GM21390 (cell line): ENCODE measurements around the gene LMX1B.

Source experiments
- ATAC-seq: cut with Tn5 transposase; IDR thresholded peaks from one replicate; pipeline ENCODE4 v1.9.1; 2021; ENCODE audit not compliant: unreplicated experiment

Gene LMX1B

DNA sequence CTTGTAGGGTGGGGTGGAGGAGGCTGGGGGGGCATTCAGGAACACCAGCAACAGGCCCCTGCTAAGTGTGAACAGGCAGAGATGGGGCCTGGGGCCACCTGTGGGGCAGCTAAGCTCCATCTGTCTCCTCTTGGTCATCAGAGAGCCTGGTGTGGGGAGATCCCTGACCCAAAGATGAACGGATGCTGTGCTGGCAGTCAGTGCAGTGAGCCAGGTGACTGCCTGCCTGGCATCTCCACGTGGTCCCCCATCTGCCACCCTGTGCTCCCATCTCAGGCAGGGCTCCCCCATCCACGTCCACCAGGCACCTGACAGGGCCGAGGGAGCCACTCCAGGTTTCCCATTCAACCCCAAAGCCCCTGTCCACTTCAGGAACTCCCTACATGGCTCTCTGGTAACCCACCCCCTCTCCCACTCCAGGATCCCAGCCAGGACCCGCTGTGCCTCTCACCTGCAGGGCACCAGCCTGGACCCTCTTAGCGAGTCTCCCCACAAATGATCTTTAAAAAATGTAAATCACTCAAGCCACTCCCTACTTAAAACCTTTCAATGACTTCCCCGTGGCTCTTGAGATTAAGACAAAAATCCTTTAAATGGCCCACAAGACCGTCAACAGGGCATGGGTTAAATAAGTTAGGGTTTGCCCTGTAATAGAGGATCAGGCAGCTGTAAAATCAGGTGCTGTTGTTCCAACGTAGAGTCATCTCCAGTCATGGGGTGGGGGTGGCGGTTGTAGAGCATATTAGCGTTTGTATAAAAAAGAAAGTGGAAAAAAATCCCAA is 60.8 kb downstream of the LMX1B start:
- no peak for ATAC-seq

DNA sequence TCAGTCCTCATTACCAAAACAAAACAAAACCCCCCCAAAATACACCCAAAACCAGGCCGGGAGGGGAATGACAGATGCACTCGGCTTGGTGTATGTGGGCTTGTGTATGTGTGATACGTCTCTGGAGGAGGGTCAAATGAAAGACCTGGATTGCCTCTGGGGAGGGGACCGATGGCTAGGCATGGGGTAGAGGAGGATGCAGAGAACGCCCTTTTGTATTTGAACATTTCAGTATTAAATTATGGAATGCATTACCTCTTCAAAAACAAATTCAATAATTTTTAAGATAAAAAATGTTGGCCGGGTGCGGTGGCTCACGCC is 61.4 kb downstream of the LMX1B start:
- ATAC-seq, result no peak

DNA sequence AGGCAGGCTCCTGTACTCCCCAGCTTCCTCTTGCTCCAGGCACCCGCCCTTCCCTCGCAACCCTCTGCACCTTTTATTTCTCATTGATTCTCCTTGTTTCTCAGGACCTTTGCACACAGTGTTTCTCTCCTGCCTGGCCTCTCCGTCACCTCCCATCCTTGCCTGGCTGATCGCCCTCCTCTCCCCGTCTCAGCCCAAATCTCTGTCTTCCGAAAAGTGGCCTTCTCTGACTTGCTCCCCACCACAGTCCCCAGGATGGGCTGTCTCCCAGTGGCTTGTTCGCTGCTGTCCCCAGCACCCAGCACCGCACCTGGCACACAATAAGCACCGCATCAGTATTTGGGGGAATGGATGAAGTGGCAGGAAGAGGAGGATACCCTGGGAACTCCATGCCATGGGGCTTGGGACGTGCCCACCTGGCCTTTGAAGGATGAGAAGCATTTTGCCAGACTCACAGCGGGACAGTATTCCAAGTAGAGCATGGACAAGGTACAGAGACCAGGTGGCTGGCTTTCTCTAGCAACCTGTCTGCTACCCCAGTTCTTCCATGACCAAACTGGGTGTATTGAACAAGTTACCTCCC is 62.5 kb downstream of the LMX1B start:
- no peak for ATAC-seq

DNA sequence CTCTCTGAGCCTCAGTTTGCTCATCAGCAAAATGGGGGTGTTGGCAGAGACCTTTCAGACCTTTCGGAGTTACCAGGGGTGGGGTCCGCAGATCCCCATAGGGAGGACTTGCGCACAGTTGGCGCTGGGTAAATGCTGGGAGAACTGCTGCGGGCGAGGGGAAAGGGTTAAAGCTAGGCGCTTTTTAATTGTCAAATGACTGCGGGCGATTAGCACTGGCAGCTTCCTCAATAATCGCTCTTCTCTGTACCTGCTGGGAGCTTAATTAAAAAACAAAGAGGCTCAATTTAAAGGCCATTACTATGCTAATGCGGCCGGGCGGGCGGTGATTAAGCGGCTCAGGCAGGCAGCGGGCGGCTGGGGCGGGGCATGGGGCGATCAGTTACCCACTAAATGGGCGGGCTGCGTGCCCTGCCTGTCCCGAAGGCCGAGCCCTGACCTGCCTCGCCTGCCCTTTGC is 63.0 kb downstream of the LMX1B start:
- no peak for ATAC-seq

DNA sequence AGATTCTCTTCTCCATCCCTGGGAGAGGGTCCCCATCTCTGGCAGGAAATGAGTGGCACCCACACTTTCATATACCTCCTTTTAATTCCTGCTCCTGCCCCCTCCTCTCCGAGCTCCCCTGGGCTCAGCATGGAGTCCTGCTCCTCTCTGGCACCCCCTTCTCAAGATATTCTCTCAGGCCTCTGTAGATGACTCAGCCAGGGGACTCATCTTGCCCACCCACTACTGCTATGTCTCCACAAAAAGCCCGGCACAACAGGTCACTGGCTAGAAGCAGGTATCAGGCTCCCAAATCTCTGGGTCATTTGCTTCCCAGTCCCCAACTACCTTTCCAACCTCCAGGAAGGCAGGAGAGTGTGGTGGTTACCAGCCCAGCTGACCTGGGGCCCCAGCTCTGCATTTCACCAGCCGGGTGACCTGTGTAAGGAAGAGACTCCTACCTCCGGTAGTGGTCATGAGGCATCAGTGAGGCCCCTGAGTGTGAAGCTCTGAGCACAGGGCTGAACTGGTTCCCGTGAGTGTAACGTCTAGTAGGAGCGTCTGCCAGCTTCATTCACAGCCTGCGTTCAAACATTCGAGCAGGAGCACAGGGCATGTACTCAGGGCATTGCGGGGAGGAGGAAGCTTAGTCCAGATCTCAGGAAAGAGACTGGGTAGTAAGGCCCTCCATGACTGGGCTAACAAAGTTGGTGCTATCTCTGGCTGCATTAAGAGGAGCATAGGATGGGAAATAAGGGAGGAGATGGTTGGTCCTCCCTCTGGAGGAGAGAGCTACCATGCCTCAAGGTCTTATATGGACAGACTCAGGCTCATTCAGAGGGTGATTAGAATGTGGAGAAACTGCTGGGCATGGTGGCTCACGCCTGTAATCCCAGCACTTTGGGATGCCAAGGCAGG is 63.7 kb downstream of the LMX1B start:
- no peak for ATAC-seq

DNA sequence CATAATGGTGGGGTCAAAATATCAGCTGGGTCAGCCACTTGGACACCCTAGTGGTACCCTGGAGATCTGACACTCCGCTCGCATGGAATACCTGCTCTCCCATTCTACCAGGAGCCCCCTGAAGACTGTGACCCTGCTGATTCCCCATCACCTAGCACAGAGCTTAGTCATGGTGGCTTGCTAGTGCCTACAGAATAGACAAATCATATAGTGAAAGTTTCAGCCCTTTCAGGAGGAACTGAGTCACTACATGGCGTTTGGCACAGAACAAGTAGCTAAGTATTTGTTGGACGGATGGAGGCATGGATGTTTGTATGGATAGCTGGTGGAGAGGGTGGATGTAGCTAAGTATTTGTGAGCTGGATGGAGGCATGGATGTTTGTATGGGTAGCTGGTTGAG is 65.3 kb downstream of the LMX1B start:
- ATAC-seq, result no peak

DNA sequence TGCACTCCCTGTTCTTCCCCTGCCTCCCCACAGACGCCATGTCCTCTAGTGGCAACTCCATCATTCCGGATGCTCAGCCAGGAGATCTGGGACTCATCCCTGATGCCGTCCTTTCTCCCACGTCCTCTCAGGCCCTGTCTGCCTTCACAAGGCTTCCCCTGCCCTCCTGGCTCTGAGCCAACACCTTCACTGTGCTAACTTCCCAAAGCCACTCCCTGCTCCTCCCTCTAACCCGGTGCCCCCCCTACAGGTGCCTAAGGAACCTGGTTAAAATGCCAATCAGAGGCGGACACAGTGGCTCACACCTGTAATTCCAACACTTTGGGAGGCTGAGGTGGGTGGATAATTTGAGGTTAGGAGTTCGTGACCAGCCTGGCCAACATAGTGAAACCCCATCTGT is 67.6 kb downstream of the LMX1B start:
- no peak for ATAC-seq

DNA sequence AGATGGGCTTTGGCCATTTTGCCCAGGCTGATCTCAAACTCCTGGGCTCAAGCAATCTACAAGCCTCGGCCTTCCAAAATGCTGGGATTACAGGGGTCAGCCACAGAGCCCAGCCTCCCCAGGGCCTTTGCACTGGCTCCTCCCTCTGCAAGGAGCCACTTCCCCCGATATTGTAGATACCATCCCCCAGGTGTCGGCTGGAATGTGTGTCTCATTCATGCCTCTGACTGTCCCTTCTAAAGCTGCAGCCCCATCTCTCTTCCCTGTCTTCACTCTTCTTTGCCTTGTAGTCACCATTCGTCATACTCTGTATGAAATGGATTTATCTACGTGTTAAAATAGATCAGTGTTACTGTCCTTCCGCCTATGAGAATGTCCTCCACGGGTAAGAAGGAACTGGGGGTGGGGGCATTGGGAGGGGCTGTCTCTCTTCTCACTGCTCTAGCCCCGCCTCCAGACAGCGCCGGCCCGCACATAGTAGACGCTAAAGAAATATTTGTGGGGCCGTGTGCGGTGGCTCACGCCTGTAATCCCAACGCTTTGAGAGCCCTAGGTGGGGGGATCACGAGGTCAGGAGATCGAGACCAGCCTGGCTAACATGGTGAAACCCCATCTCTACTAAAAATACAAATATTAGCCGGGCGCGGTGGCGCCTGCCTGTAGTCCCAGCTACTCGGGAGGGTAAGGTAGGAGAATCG is 68.5 kb downstream of the LMX1B start:
- ATAC-seq, result no peak

DNA sequence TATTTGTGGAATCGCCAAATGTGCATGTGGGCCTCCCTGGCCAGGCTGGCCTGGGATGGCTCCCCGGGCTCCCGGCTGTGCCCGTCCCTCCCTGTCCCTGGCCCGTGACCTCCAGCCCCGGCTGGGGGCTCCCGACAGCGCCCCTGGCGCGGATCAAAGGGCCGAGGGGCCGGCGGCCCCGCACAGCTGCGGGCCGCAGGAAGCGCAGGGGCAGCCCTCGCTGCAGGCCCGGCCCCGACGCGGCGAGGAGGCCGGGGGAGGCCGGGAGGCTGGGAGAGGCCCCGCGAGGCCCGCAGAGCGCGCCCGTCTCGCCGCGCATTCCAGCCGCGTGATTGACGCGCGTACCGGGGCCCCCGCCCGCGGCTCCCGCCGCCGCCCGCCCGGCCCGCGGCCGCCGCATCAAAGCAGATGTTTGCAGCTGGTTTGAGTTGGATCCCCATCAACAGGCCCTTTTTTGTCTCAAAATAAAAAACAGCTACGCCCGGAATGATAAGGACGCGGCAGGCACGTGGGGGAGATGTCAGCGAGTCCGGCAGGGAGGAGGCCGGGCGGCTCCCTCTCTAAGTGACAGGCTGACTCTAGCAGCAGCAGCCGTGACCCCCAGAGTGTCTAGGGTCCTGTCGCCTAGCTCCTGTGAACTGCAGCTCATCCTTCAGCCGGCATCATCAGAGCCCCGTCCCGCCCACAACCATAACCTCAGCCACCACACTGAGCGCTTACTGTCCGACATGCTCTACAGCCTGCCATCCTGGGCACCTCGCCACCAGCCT is 69.4 kb downstream of the LMX1B start:
- ATAC-seq, result no peak

DNA sequence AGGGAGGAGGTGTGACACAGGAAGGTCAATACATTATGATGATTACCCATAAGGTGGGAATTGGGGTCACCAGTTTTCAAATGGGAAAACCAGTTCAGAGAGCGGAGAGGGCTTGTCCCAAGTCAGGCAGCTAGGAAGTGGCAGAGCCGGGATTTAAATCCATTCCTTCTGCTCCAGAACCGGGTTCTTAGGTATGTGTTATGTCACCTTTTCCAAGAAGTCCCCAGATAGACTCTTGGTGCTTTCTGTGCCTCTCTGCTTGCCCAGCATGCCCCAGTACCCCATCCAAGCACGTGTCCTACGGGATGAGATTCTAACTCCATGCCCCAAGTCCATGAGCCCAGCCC is 69.9 kb downstream of the LMX1B start:
- no peak for ATAC-seq

DNA sequence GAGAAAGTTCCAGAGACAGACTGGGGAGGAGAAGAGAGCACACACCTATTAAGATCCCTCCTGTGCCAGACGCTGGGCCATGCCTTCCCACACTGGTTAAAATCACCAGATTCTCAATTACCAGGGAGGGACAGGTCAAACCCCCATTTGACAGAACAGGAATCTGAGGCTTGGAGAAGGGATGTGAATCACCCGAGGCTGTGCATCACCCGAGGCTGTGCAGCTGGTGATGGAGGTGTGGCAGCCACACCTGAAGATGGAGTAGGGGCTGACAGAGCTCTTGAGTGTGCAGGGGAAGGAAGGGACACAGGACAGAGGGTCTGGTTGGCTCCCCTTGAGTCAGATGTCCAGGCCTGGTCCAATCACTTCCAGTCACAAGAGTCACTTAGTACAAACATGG is 70.6 kb downstream of the LMX1B start:
- ATAC-seq, result no peak

DNA sequence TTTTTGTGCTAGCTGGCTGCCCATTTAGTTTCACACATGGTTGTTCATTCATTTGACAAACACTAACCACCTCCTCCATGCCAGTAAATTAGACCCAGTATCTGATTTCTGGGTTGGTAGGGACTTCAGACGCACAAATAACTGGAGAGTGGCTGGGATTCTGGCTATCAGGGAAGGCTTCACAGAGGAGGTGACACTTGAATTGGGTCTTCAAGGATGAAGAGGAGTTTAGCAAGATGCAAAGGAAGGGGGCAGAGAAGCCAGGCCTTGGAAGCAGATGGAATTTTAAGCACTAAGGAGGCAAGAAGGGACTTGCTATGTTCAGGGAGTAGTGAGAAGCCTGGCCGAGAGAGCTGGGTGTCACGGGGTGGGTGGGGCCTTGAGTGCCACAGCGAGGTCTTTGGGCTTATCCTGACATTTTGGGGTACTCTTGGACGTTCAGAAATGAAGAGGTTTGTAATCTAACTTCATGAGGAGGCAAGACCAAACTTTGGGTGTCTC is 71.3 kb downstream of the LMX1B start:
- no peak for ATAC-seq

DNA sequence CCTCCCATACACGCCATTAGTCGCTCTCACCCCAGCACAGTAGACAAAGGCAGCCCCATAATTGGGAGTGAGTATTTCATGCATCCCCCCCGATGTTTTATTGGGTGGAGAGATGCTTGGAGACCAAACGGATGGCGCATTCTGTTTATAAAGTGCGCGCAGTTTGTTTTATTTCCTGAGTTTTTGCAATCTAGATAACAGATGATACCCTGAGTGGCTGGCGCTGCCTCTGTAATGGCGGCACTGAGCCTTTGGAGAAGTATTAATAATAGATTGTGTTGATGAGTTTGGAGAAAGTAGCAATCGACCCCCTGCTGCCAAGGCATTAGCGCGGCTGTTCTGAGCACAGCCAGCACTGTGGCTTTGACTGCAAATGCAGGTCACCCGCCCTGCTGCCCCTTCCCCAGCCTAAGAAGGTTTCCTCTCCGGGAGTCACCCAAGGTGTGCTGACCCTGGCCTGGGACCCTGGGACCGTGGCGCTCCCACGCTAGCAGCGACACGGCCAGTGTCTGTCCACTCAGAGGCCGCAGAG is 74.3 kb downstream of the LMX1B start:
- no peak for ATAC-seq

DNA sequence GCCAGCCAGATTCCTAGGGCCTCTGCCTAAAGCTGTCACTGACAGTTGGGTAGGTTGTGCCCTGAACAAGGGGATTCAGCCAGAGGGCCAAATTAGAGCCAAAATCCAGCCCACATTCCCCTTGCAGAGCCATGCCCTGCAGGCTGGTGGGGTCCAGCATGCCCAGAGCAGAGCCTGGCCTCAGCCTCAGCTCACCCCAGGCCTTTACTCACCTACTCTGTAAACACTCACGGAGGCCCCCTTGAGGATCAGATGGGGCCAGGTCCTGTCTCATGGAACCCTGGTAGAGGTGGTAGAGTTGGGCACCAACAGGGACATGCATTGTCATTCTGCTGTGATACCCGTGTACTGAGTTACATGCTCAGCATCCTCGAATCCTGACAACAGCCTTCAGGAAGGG is 74.9 kb downstream of the LMX1B start:
- no peak for ATAC-seq

DNA sequence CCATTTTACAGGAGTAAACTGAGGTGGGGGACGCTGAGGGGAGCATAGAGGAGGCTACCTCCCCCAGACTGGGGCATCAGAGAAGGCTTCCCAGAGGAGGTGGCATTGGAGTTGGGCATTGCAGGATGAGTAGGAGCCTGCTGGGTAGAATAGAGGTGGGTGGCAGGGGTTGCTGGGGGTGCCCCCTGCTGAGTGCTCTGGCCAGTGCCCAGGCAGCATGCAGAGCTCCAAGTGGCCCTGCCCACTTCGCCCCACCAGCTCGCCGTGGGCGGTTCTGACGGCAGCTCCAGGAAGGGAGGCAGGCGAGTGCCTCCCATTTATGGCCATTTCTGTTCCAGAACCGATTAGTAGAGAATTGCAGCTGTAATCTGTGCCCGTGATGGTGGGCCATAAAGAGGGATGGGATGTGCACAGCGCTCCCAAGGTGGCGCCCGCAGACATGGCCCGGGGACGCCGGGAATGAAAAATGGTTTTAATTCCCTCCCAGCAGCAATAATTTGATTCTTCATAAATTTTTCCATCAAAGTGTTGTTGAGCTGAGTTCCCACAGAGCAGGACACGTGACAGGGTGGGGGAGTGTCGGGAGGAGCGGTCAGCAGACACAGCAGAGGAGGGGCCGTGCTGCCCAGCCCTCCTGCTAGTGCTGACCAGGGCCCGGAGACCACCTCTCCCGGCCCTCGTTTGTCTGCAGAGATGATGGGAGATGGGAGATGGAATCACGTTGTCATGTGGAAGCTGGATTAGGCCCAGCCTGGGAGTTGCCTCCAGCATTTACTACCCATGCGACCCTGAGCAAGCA is 75.5 kb downstream of the LMX1B start:
- no peak for ATAC-seq

DNA sequence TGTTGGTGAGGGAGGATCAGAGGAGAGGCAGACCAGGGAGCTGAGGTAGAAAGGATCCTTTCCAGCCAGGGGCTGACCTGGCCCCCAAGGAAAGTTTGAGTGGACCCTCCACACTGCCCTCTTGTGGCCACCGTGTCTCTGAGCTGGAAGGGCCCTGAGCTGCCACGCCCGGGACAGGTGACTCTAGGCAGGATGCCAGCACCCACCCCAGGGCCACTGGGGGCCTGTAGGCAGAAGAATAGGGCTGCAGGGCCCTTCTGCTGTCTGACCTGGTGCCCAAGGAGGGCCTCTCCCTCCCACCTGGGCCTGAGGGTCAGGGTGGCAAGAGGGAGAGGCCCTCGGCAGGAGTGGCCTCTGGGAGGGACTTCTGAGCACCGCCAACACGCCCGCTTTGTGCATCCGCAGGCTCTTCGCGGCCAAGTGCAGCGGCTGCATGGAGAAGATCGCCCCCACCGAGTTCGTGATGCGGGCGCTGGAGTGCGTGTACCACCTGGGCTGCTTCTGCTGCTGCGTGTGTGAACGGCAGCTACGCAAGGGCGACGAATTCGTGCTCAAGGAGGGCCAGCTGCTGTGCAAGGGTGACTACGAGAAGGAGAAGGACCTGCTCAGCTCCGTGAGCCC is 76.8 kb downstream of the LMX1B start:
- no peak for ATAC-seq

DNA sequence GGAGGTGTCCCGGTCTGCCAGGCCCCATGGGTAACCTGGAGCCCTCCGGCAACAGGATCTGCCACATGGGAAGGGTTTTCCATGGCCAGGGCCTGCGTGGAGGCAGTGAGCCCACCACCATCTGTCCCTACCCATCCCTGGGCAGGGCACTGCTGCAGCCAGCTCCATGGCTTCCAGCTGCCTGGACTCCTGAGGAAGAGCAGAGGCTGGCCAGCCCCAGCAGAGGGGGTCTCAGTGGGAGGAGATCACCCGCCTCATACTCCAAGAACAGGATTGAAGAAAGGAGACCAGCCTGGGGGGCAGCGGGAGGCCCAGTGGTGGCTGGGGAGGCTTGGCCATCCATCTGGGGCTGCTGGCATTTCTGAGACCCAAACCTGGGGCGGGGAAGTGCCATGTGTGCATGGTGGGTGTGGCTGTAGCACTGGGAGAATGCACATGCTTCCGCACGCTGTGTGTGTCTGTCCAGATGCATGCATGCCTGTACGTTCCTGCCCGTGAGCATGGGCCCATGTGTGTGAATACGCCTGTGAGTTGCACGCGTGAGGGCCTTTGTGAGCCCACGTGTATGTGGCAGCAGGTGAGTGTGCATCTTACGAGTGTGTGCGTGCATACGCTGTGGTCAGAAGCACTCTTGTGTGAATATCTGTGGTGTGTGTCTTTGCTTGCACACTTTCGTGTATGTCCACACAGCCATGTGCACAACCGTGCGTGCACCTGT is 78.5 kb downstream of the LMX1B start:
- ATAC-seq, result no peak

DNA sequence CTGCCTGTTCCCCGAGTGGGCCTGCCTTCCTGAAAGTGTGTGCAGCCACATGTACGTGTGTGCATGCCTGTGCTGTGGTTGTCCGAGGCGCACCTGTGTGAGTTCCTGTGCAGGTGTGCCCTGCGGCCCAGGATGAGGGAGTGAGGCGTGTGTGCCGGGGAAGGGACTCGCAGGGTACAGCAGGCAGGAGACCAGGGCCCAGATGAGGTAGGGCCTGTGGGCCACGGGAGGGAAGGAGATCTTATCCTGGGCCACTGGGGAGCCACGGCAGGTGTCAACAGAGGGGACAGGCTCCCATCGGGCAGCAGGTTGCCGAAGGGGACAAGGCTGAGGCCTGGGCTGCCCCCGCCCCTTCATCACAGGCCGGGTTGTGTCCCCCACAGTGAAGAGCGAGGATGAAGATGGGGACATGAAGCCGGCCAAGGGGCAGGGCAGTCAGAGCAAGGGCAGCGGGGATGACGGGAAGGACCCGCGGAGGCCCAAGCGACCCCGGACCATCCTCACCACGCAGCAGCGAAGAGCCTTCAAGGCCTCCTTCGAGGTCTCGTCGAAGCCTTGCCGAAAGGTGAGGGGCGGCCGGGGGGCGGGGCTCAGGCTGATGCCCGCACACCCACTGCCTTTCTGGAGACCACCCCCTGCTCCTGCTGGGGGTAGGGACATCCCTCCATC is 79.2 kb downstream of the LMX1B start:
- ATAC-seq, result no peak
